Keratinocyte (primary cell): ENCODE measurements around the gene LGR4. TPM values are rescaled to one million over a fixed set of nuclear protein-coding genes. Genes with fewer than 3 reads are reported as not detected.

ENCODE experiments used
- DNase-seq: peaks from one replicate; pipeline ENCODE4 v3.0.0-alpha.2; 2011; ENCODE audit warnings: low read depth, missing footprints, low spot score
- FAIRE-seq: peaks from 2 replicates; lab custom pipeline; 2011; peaks lifted over from hg19 to GRCh38; lab: Jason Lieb, UNC
- H2AFZ ChIP-seq: 2 replicates; pipeline ENCODE4 v1.6.0; 2012; ENCODE audit warnings: low read length, control low read depth, inconsistent platforms; ENCODE audit not compliant: control insufficient read depth
- H3K27ac ChIP-seq: 2 replicates; pipeline ENCODE4 v1.5.1; 2011; ENCODE audit warnings: low read length; ENCODE audit not compliant: control insufficient read depth, insufficient read depth
- H3K27me3 ChIP-seq: 3 replicates; pipeline ENCODE4 v1.6.0; 2011; ENCODE audit warnings: low read length; ENCODE audit not compliant: control insufficient read depth, insufficient read depth; ENCODE audit errors: extremely low read depth
- H3K36me3 ChIP-seq, 2 experiments: 2 replicates in 1 of 2; 3 replicates in 1 of 2; pipeline ENCODE4 v1.5.1; 2011; ENCODE audit warnings: low read length in 2 of 2, mild to moderate bottlenecking in 1 of 2; ENCODE audit not compliant: control insufficient read depth in 2 of 2, insufficient read depth in 2 of 2; ENCODE audit errors: extremely low read depth in 1 of 2
- H3K4me1 ChIP-seq: 3 replicates; pipeline ENCODE4 v1.5.1; 2011; ENCODE audit warnings: low read length; ENCODE audit not compliant: control insufficient read depth, insufficient read depth; ENCODE audit errors: extremely low read depth
- H3K4me2 ChIP-seq: 3 replicates; pipeline ENCODE4 v1.6.0; 2011; ENCODE audit warnings: low read depth, low read length; ENCODE audit not compliant: control insufficient read depth, insufficient read depth; ENCODE audit errors: extremely low read depth
- H3K4me3 ChIP-seq, 3 experiments: fragments of 200-600 bp in 1 of 3; sonication (generic) in 1 of 3; 2 replicates in 2 of 3; 3 replicates in 1 of 3; pipeline ENCODE4 v1.5.1; 2011 to 2016; ENCODE audit warnings: low read length in 3 of 3, mild to moderate bottlenecking in 3 of 3, control low read depth in 2 of 3, inconsistent platforms in 1 of 3, low read depth in 1 of 3, mixed read lengths in 1 of 3, mixed run types in 1 of 3, moderate library complexity in 1 of 3; ENCODE audit not compliant: control insufficient read depth in 2 of 3, insufficient read depth in 2 of 3; ENCODE audit errors: extremely low read depth in 1 of 3
- H3K79me2 ChIP-seq: 2 replicates; pipeline ENCODE4 v1.6.0; 2012; ENCODE audit warnings: low read length; ENCODE audit not compliant: control insufficient read depth, insufficient read depth
- H3K9ac ChIP-seq: 3 replicates; pipeline ENCODE4 v1.6.0; 2011; ENCODE audit warnings: low read length; ENCODE audit not compliant: control insufficient read depth, insufficient read depth; ENCODE audit errors: extremely low read depth
- H3K9me1 ChIP-seq: 3 replicates; pipeline ENCODE4 v1.6.0; 2011; ENCODE audit warnings: low read length; ENCODE audit not compliant: control insufficient read depth, insufficient read depth; ENCODE audit errors: extremely low read depth
- H3K9me3 ChIP-seq: 2 replicates; pipeline ENCODE4 v1.5.1; 2012; ENCODE audit warnings: low read depth, low read length; ENCODE audit not compliant: control insufficient read depth
- H4K20me1 ChIP-seq: 3 replicates; pipeline ENCODE4 v1.6.0; 2011; ENCODE audit warnings: low read length; ENCODE audit not compliant: control insufficient read depth, insufficient read depth; ENCODE audit errors: extremely low read depth
- EZH2 ChIP-seq: IDR thresholded peaks from one replicate; pipeline ENCODE4 v1.6.1; 2012; ENCODE audit warnings: inconsistent platforms, mild to moderate bottlenecking, low read length, moderate library complexity
- dilution Hi-C: fragments of 300-500 bp; cut with MboI; formaldehyde crosslinking; loops from one replicate; pipeline ENCODE4 v1.7.0; 2020; ENCODE audit warnings: low sequenced_read_pairs; ENCODE audit not compliant: extremely low pct_ligation_motif_present
- polyA plus RNA-seq, 5 experiments: library from polyadenylated mRNA; depleted of rRNA in 3 of 5; stranded (reverse) in 3 of 5; stranded (forward) in 1 of 5; unstranded in 1 of 5; fragments of >200 nt; gene quantifications; 1 replicate in 1 of 5; 2 replicates in 3 of 5; 3 replicates in 1 of 5; pipeline versions ENCODE4 v1.2.1 to v1.2.3, GENCODE V29; 2011 to 2012; ENCODE audit warnings: missing spikeins in 2 of 5, low read depth in 1 of 5, low replicate concordance in 1 of 5
- TF ChIP-seq, protein P1 (sequence below), 3 experiments: IDR thresholded peaks in 1 of 3; conservative IDR thresholded peaks in 1 of 3; optimal IDR thresholded peaks in 1 of 3; 2 replicates in 2 of 3; 3 replicates in 1 of 3; pipeline versions ENCODE3 to v1.5.1; 2011; ENCODE audit warnings: low read length in 3 of 3, mild to moderate bottlenecking in 3 of 3, moderate library complexity in 2 of 3, control low read depth in 1 of 3, inconsistent platforms in 1 of 3; ENCODE audit not compliant: insufficient read depth in 2 of 3; ENCODE audit errors: extremely low read depth in 1 of 3

LGR4 gene
- polyA plus RNA-seq, 1 donor (not counting 4 experiments of a cell fraction or from before 2014, with no cell fraction given) = 49.7 TPM

DNA sequence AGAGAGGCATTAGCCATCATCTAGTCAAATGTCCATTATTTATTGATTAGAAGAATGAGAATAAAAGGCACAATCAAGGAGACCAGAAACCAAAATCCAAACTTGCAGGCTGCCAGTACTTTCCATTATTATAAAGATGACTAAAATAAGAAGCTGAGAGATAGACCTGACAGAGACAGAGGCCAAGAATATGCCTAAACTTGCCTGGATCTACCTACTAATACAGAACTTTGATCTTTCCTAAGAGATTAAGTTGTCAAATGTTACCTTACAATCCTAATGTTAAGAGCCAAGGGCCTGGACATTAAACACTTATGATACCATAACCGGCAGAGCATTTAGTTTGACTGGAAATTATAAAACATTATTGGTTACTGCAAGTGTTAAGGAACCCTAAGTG lies 6.2 kb downstream of the LGR4 start:
- H4K20me1 ChIP-seq = no peaks in the 10 kb centered on the region
- H3K27me3 ChIP-seq = no peaks in the 10 kb centered on the region
- no peaks in the 10 kb centered on the region for H3K9me3 ChIP-seq
- peak overlapping the region; percentile 83 for H3K27ac ChIP-seq
- dilution Hi-C loops = no loop called here
- TF ChIP-seq, protein P1, sequence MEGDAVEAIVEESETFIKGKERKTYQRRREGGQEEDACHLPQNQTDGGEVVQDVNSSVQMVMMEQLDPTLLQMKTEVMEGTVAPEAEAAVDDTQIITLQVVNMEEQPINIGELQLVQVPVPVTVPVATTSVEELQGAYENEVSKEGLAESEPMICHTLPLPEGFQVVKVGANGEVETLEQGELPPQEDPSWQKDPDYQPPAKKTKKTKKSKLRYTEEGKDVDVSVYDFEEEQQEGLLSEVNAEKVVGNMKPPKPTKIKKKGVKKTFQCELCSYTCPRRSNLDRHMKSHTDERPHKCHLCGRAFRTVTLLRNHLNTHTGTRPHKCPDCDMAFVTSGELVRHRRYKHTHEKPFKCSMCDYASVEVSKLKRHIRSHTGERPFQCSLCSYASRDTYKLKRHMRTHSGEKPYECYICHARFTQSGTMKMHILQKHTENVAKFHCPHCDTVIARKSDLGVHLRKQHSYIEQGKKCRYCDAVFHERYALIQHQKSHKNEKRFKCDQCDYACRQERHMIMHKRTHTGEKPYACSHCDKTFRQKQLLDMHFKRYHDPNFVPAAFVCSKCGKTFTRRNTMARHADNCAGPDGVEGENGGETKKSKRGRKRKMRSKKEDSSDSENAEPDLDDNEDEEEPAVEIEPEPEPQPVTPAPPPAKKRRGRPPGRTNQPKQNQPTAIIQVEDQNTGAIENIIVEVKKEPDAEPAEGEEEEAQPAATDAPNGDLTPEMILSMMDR (optimal IDR thresholded peaks at IDR 0.05 in 1 of 3, IDR thresholded peaks at IDR 0.05 in 1 of 3, conservative IDR thresholded peaks at IDR 0.05 in 1 of 3; ENCODE audit: extremely low read depth in 1 of 3, insufficient read depth in 2 of 3, low read length in 3 of 3) = no peak
- no peak for TF ChIP-seq EZH2
- no peaks in the 10 kb centered on the region for H3K9me1 ChIP-seq
- H3K4me1 ChIP-seq = peaks cover 77% of the 10 kb centered on the region
- H3K79me2 ChIP-seq = peaks cover 86% of the 10 kb centered on the region
- no peak for DNase-seq
- H3K9ac ChIP-seq = peak overlapping the region; percentile 49
- FAIRE-seq = peak; percentile 36
- peak overlapping the region; percentile 66 for H3K4me2 ChIP-seq
- H3K36me3 ChIP-seq = no peaks in the 10 kb centered on the region
- H3K4me3 ChIP-seq = peak overlapping the region in 2 of 3 experiments; percentile 35 to 55
- no peak overlapping the region for H2AFZ ChIP-seq

DNA sequence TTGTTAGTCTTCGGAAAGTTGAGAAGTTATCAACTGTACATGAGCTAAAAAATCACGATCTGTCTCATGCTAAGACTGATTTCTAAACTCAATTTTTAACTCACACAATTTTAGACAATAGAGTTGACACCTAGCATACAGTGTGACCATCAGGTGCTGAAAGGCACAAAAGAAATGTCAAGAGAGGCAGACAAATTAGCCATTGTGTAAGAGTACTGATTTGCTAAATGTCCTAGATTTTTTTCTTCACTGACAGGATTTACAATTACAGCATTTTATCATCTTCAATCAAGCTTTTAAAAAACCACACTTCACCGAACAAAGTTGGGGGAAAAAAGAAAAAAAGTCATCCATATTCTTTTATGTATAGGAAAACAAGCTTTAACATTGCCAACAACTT lies 7.0 kb downstream of the LGR4 start:
- no peaks in the 10 kb centered on the region for H3K27me3 ChIP-seq
- H3K9ac ChIP-seq = peak overlapping the region; percentile 49
- H3K4me3 ChIP-seq = peak overlapping the region in 2 of 3 experiments; percentile 55 to 58
- H4K20me1 ChIP-seq = no peaks in the 10 kb centered on the region
- peak overlapping the region; percentile 66 for H3K4me2 ChIP-seq
- FAIRE-seq (no peak), DNase-seq (no peak)
- H3K36me3 ChIP-seq = no peaks in the 10 kb centered on the region
- H2AFZ ChIP-seq = no peak overlapping the region
- no peaks in the 10 kb centered on the region for H3K9me1 ChIP-seq
- peak overlapping the region; percentile 83 for H3K27ac ChIP-seq
- no peaks in the 10 kb centered on the region for H3K9me3 ChIP-seq
- H3K4me1 ChIP-seq = peaks cover 77% of the 10 kb centered on the region
- peaks cover 85% of the 10 kb centered on the region for H3K79me2 ChIP-seq
- dilution Hi-C loops = no loop called here
- no peak for TF ChIP-seq EZH2
- TF ChIP-seq, protein P1 (optimal IDR thresholded peaks at IDR 0.05 in 1 of 3, IDR thresholded peaks at IDR 0.05 in 1 of 3, conservative IDR thresholded peaks at IDR 0.05 in 1 of 3; ENCODE audit: extremely low read depth in 1 of 3, insufficient read depth in 2 of 3, low read length in 3 of 3) = no peak
